Measurements from ENCODE around the gene TAOK3.
"Not testable (repeated sequence)": the region's sequence is repeated elsewhere in the genome, so short reads cannot be mapped to it uniquely, and the experiment has no call there.

TAOK3 gene

DNA sequence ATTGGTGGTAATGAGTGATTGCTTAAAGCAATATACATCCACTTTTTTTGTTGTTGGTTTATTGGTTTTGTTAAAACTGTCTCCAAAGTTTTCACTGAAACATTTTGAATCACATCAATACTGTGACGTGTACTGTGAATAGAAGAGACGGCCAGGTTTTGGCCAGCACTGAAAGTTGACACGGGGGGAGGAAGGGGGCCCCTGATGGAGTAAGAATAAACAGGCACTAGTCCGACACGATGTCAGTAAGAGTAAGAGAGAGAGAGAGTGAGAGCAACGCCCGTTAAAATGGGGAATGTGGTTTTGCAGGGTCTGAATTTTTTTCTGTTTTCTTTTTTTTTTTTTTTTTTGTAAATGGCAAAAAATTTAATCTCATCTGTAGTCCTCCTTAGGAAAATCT is 222.1 kb downstream of the TAOK3 start:
- no peak for FAIRE-seq
- DNase-seq (ENCODE audit: insufficient read length, low spot score) = no peak

DNA sequence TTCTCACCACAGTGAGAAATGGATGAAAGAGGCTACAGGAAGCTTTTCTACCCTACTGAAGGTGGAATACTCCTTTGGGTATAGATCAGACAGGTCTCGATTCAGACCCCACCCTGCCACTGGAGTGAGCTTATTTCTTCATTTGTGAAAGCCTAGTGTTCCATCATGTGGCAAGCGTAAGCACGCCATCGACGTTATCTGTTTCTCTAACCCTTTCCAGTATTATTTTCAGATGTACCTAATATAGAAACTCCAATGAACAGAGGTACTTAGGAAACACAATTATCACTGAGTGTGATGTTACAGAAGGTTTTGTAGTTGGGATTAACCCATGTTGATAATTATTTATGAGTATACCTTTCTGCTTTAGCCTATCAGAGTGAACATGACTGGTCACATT is 224.4 kb downstream of the TAOK3 start:
- FAIRE-seq = no peak
- no peak for DNase-seq (ENCODE audit: insufficient read length, low spot score)

DNA sequence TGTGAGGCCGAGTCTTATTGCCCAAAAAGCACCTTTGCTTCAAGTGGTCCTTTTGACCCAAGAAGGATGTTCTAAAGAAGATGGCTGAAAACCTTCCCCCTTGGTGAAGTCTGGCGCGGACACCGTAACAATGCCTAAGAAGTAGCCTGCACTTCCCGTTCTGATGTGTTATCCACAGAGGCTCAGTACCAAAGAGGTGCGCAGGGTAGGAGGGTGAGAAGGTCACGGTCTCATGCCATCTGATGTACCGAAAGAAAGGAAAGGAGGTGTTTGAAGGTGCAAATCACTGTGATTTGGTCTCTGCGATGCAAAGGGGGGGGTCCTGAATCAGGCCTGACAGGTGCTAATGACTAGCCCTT is 226.9 kb downstream of the TAOK3 start:
- FAIRE-seq (no peak), DNase-seq (ENCODE audit: insufficient read length, low spot score) (no peak)

DNA sequence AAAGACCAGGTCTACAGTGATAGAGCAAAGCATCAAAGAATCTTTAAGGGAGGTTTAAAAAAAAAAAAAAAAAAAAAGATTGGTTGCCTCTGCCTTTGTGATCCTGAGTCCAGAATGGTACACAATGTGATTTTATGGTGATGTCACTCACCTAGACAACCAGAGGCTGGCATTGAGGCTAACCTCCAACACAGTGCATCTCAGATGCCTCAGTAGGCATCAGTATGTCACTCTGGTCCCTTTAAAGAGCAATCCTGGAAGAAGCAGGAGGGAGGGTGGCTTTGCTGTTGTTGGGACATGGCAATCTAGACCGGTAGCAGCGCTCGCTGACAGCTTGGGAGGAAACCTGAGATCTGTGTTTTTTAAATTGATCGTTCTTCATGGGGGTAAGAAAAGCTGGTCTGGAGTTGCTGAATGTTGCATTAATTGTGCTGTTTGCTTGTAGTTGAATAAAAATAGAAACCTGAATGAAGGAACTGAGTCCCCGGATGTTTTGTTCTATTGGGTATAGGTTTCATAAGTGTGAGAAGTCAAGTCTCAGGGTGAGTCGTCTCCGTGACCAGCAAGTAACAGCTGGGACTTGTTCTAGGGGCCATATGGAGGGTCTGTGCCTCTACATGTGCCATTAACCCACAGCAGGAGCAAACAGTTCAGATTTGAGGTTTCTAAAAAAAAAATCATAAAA is 227.5 kb downstream of the TAOK3 start:
- FAIRE-seq = no peak
- DNase-seq (ENCODE audit: insufficient read length, low spot score) = no peak

DNA sequence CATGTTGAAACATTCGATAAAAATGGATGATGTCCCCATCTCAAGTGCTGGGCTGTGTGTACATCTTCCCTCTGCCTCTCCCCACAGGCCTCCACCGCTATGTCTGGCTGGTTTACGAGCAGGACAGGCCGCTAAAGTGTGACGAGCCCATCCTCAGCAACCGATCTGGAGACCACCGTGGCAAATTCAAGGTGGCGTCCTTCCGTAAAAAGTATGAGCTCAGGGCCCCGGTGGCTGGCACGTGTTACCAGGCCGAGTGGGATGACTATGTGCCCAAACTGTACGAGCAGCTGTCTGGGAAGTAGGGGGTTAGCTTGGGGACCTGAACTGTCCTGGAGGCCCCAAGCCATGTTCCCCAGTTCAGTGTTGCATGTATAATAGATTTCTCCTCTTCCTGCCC is 228.2 kb downstream of the TAOK3 start:
- DNase-seq (ENCODE audit: insufficient read length, low spot score) (no peak), FAIRE-seq (no peak)

DNA sequence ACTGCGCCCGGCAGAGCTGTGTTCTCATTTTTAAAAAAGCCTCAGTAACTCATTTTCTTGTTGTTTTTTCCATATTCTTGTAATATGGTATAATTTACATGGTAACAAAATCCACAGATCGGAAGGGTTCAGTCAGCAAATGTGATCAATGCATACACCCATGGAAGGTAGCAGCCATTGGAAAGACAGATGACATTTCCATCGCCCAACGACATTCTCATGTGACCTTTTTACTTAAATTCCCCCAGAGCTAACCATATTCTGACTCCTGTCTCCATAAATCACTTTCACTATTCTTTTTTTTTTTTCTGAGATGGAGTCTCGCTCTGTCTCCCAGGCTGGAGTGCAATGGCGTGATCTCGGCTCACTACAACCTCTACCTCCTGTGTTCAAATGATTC is 231.9 kb downstream of the TAOK3 start:
- FAIRE-seq (no peak), DNase-seq (ENCODE audit: insufficient read length, low spot score) (no peak)

DNA sequence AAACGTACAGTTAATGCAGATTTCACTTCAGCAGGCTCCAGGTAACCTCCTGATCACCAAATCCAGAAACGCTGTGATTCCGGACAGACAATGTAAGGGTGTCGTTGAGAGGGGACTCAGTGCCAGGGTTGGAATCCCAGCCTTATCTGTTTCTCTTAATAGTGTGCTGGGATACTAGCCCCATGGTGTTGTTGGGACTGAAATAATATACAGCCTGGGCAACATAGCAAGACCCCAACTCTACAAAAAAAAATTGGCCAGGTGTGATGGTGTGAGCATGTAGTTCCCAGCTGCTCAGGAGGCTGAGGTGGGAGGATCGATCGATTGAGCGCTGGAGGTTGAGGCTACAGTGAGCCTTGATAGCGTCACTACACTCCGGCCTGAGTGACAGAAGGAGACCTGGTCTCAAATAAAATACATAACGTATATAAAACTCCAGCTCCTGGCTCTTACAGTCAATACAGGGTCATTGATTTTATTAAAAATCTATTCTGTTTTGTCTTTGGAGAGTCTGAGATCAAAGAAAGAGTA is 235.5 kb downstream of the TAOK3 start:
- no peak for DNase-seq (ENCODE audit: insufficient read length, low spot score)
- FAIRE-seq = no peak

DNA sequence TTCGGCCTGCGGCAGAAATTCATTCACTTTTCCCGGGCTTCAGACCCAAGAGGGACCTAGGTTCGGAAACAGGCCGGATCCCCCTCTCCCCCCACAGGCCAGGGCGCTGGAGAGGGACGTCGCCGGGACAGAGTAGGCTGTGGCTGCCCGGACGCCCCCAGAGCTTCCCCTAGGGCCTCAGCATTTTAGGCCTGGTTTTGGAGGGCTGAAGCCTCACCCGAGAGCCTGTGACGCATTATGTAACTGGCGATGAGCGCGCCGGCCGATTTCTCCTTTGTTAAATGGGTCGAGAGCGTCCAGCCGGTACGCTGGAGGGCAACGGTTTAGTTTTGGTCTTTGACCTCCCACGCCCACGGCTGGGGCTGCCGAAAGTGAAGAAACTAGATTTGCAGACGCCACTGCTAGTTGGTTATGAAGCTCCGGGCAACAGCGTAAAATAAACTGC is 236.1 kb downstream of the TAOK3 start:
- DNase-seq (ENCODE audit: insufficient read length, low spot score) = peak; percentile 17
- FAIRE-seq = no peak

DNA sequence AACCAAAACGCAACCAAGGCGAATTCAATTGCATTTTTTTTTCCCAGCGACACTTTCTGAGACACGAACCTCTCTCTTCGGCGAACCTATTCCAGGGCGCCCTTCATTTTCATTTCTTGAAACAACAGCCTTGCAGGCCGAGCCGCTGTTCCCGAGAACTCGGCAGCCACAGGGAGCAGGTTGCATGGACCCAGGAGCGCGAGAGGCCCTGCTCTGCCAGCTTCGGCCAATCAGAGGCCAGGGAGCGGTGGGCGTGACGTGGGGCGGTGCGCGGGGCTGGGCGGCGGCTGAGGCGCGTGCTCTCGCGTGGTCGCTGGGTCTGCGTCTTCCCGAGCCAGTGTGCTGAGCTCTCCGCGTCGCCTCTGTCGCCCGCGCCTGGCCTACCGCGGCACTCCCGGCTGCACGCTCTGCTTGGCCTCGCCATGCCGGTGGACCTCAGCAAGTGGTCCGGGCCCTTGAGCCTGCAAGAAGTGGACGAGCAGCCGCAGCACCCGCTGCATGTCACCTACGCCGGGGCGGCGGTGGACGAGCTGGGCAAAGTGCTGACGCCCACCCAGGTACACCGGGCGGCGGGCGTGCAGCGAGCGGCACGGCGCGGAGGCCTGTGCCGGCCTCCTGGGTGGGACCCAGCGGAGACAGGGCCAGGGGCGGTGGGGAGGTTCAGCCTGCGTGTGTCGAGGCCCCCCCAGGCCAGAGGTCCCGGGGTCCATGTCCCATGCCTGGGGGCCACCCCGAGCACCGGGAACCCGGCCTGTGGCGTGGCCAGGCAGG is 236.7 kb downstream of the TAOK3 start, which contains the start of gene PEBP1:
PEBP1 (plus strand) TSS at position 337 of the 771 bp plus-strand sequence; CDS start at position 423, 86 bp downstream.
- DNase-seq (ENCODE audit: insufficient read length, low spot score) (peak; percentile 97), FAIRE-seq (peak; percentile 96)

DNA sequence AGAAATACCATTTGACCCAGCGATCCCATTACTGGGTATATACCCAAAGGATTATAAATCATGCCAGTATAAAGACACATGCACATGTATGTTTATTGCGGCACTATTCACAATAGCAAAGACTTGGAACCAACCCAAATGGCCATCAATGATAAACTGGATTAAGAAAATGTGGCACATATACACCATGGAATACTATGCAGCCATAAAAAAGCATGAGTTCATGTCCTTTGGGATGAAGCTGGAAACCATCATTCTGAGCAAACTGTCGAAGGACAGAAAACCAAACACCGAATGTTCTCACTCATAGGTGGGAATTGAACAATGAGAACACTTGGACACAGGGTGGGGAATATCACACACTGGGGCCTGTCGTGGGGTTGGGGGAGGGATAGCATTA is 243.3 kb downstream of the TAOK3 start:
- DNase-seq (ENCODE audit: insufficient read length, low spot score); FAIRE-seq: not testable (repeated sequence)

DNA sequence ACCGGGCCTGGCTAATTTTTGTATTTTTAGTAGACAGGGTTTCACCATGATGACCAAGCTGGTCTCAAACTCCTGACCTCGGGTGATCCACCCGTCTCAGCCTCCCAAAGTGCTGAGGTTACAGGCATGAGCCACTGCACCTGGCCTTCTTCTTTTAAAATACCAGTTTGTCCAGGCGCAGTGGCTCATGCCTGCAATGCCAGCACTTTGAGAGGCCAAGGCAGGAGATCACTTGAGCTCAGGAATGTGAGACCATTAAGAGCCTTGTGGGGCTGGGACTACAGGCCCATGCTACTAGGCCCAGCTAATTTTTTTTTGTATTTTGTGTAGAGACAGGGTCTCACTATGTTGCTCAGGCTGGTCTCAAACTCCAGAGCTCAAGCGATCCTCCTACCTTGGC is 244.8 kb downstream of the TAOK3 start:
- no peak for FAIRE-seq

DNA sequence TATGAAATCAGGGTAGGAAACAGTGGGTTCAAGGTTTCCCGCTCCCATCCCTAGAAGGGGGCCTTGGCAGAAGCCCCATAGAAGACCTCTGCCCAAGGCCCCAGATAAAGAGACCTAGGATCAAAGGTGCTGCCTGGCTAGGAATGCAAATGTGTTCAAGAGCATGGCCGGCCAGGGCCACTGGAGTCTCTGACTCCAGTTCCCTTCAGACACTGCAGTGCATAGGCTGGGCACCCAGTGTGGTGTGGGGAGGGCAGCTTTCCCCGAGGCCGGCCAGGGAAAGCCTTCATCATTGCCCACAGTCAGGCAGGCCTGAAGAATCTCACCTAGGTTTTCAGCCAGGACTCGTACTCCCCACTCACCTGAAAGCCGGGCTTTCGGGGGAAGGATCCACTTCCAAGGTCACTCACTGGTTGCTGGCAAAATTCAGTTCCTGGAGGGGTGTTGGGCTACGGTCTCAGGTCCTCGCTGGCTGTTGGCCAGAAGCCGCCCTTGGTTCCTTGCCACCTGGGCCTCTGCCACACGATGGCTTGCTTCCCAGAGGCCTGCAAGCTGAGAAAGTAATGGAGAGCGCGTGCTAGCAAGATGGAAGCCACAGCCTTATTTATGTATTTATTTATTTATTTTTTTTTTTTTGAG is 246.5 kb downstream of the TAOK3 start:
- FAIRE-seq = no peak

More for the DNA sequence above, 244.8 kb downstream of the TAOK3 start:
- no peak for DNase-seq (ENCODE audit: insufficient read length, low spot score)

DNA sequence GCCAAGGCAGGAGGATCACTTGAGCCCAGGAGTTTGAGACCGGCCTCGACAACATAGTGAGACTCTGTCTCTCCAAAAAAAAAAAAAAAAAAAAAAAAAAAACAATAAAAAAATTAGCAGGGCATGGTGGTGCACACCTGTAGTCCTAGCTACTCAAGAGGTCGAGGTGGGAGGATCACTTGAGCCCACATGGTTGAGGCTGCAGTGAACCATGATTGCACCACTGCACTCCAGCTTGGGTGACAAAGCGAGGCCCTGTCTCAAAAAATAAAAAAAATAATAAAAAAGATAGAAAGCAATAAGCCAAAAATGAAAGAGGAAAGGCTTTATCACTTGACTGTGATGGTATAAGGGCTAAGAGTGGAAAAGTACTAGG is 247.0 kb downstream of the TAOK3 start:
- DNase-seq (ENCODE audit: insufficient read length, low spot score) = no peak
- no peak for FAIRE-seq

More for the DNA sequence above, 246.5 kb downstream of the TAOK3 start:
- no peak for DNase-seq (ENCODE audit: insufficient read length, low spot score)

DNA sequence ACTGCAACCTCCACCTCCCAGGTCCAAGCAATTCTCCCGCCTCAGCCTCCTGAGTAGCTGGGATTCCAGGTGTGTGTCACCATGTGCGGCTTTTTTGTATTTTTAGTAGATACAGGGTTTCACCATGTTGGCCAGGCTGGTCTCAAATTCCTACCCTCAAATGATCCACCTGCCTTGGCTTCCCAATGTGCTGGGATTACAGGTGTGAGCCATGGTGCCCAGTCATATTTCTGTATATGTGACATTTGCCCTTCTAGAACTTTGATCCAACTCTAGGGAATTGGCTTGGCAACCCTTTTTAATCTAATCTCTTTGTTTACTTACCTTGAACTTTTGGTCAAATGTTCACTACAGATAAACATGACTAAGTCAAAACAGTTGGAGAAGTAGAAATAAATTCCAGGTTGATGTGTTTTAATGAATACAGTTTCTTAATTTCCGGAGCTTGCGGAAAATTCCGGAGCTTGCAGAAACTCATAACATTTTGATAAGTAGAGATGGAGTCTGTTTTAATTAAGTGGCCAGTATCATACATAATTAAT is 248.3 kb downstream of the TAOK3 start:
- DNase-seq (ENCODE audit: insufficient read length, low spot score) = no peak
- no peak for FAIRE-seq

DNA sequence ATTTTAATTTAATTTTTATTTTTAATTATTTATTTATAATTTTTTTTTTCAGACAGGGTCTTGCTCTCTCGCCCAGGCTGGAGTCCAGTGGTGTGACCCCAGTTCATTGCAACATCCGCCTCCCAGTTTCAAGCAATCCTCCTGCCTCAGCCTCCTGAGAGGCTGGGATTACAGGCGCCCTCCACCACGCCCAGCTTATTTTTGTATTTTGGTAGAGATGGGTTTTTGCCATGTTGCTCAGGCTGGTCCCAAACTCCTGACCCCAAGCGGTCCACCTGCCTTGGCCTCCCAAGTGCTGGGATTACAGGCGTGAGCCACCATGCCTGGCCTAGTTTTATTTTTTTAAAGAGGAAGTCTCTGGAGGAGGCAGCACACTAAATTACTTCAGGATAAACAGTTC is 250.4 kb downstream of the TAOK3 start:
- no peak for DNase-seq (ENCODE audit: insufficient read length, low spot score)
- FAIRE-seq = no peak

DNA sequence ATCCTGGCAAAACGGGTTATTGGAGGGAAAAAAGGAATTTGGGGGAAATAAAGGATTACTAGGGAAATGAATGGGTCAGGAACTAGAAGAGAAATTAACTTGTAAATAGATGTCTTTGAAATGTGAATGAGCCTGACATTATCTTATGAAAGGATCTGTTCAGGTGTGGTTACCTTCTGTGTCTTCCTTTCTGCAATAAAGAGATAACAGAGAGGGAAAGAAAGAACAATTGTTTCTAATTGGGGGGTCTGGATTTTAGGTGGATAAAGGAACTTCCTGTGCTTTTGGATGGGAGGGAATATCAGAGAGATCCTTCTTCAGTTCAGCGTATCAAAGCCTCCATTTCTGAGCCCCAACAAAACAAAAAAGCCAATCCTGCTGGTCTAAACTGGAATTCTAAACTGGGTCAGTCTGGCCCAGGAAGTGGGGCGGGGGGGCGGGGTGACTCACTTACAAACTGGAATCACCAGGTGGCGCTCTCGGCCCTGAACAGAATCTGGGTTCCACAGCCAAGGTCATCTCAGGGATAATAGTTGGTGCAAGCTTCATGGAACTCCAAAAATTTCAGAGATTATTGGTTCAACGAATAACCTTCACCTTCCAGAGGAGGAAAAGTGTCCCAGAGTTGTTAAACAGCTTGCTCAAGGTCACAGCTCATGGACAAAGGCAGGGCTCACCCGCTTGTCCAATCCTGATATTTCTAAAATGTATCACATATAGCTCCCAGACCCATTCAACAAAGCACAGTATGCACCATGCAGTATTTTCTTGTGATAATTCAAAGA is 251.9 kb downstream of the TAOK3 start:
- DNase-seq (ENCODE audit: insufficient read length, low spot score) (peak; percentile 89), FAIRE-seq (no peak)

DNA sequence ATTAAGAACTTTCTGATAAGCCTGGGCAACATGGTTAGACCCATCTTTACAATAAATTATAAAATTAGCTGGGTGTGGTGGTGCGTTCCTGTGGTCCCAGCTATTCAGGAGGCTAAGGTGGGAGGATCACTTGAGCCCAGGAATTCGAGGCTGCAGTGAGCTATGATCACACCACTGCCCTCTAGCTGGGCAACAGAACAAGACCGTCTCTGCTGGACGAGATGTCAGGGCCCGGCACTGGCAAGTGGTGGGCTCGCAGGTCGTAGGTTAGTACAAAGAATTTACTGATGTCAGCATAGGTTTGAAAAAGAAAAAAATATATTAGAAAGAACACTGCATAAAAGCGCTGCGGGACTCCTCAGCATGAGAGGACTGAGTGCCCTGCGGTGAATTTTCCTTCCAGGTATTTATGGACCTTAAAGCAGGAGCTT is 253.2 kb downstream of the TAOK3 start:
- no peak for DNase-seq (ENCODE audit: insufficient read length, low spot score)
- no peak for FAIRE-seq

DNA sequence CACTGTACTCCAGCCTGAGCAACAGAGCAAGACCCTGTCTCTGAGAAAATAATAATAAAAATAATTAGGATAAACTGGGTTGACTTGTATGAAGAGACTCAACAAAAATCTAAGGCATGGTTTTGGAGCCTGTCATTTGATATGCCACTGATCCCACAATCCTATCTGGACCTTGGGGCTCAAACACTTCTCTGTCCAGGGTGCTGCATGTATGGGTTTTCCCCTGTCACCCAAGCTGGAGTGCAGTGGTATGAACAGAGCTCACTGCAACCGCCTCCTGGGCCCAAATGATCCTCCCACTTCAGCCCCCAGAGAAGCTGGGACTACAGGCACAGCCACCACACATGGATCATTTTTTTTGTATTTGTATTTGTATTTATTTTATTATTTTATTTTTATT is 263.6 kb downstream of the TAOK3 start:
- FAIRE-seq = no peak

DNA sequence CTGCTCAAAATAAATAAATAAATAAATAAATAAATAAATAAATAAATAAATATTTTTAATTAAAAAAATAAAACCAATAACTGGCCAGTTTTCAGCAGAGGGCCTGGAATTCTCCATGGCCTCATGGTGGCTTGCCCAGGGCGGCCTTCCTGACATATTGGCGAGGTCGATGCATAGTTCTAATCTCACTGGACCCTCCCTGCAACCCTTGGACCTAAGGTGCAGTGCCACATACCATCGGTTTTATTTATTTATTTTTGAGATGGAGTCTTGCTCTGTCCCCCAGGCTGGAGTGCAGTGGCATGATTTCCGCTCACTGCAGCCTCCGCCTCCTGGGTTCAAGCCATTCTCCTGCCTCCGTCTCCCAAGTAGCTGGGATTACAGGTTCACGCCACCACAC is 265.0 kb downstream of the TAOK3 start:
- no peak for DNase-seq (ENCODE audit: insufficient read length, low spot score)
- no peak for FAIRE-seq

More for the DNA sequence above, 263.6 kb downstream of the TAOK3 start:
- no peak for DNase-seq (ENCODE audit: insufficient read length, low spot score)

DNA sequence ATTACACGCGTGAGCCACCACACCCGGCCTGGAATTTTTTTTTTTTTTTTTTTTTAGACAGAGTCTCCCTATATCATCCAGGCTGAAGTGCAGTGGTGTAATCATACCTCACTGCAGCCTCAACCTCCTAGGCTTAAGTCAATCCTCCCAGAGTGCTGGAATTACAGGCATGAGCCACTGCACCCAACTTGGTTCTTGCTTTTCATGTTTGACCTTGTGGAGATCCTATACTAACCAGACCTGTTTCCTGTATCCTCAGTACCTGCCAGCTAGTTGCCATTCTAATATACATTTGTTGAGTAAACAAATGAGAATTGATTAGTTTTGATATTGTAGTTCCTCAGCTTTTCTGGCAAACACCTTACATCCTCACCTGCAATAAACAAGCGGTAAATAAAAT is 265.7 kb downstream of the TAOK3 start:
- no peak for FAIRE-seq
- DNase-seq (ENCODE audit: insufficient read length, low spot score) = no peak

All from HTR-8/SVneo (cell line).